Body of pancreas (tissue), 4 donors: Measurements from ENCODE around the gene CD44. TPM values are rescaled to one million over a fixed set of nuclear protein-coding genes. Genes with fewer than 3 reads are reported as not detected.

Source experiments
- ATAC-seq: fragments of 150-250 bp; one replicate; pipeline ENCODE4 v1.9.1; 2016
- DNase-seq, 4 donors: peaks; one replicate each; pipeline ENCODE4 v3.0.0-alpha.2; 2019
- H3K27ac ChIP-seq, 4 donors: fragments of 200-600 bp; sonication (generic); 1 replicate in 3 of 4; 2 replicates in 1 of 4; pipeline versions ENCODE4 v1.5.1 to v1.6.1; 2016 to 2019; ENCODE audit warnings: mild to moderate bottlenecking in 1 of 4, mixed read lengths in 1 of 4, moderate library complexity in 1 of 4
- H3K27me3 ChIP-seq, 2 donors: fragments of 200-600 bp; sonication (generic); one replicate each; pipeline ENCODE4 v1.6.0; 2016; ENCODE audit warnings: mild to moderate bottlenecking in 1 of 2
- H3K36me3 ChIP-seq, 2 donors: fragments of 200-600 bp; sonication (generic); replicated peaks in 1 of 2; 2 replicates each; pipeline ENCODE4 v1.5.1; 2016; ENCODE audit warnings: low read depth in 2 of 2; ENCODE audit not compliant: insufficient read depth in 1 of 2
- H3K4me1 ChIP-seq: fragments of 200-600 bp; sonication (generic); one replicate; pipeline ENCODE4 v1.6.0; 2016
- H3K4me3 ChIP-seq, 2 donors: fragments of 200-600 bp; sonication (generic); 1 replicate in 1 of 2; 2 replicates in 1 of 2; pipeline ENCODE4 v1.5.1; 2016 to 2019
- H3K9me3 ChIP-seq, 3 donors: fragments of 200-600 bp; sonication (generic); 1 replicate in 2 of 3; 2 replicates in 1 of 3; pipeline ENCODE4 v1.5.1; 2016
- CTCF ChIP-seq, 7 experiments: fragments of 450-650 bp in 4 of 7; fragments of 200-600 bp in 3 of 7; sonication (generic) in 3 of 7; IDR thresholded peaks; one replicate each; pipeline ENCODE4 v1.5.1; 2016 to 2019; ENCODE audit warnings: antibody characterized with exemption in 7 of 7
- POLR2A ChIP-seq, 3 donors: fragments of 450-650 bp; IDR thresholded peaks; one replicate each; pipeline ENCODE4 v1.6.1; 2016; ENCODE audit warnings: antibody characterized with exemption in 3 of 3, mild to moderate bottlenecking in 2 of 3
- WGBS, 2 donors: methylation state at CpG; one replicate each; pipeline ENCODE4 v1.1.5; 2017; 5-methylcytosine and 5-hydroxymethylcytosine counted together
- intact Hi-C: fragments of 100-400 bp; cut with DNase I; formaldehyde crosslinking; loops from one replicate; pipeline ENCODE4 v1.15.1; 2023
- total RNA-seq, 2 donors: library from RNA; depleted of rRNA; stranded (reverse); fragments of >200 nt; gene quantifications; one replicate each; pipeline ENCODE4 v1.1.0, GENCODE V29; 2016

The CD44 gene
- total RNA-seq, 2 donors from 2014 or later = 266 to 433 TPM

GRCh38 chr11:35121326-35121865 lies 17.6 kb upstream of the CD44 start:
- TF ChIP-seq POLR2A (IDR thresholded peaks at IDR 0.05) = no peak
- no peak for TF ChIP-seq CTCF (IDR thresholded peaks at IDR 0.05)
- H3K4me1 ChIP-seq = peaks cover 10% of the 10 kb centered on the region
- no peaks in the 10 kb centered on the region for H3K36me3 ChIP-seq
- DNase-seq (no peak), ATAC-seq (no peak)
- H3K4me3 ChIP-seq = no peak overlapping the region
- intact Hi-C loops = no loop called here
- H3K9me3 ChIP-seq = no peaks in the 10 kb centered on the region
- 69 to 75% methylated on average over 2 of the region's 2 CpGs for WGBS, 2 donors
- no peaks in the 10 kb centered on the region for H3K27me3 ChIP-seq
- no peak overlapping the region for H3K27ac ChIP-seq

GRCh38 chr11:35122308-35122707 lies 16.7 kb upstream of the CD44 start:
- ATAC-seq (no peak), DNase-seq (no peak)
- intact Hi-C loops = no loop called here
- no peaks in the 10 kb centered on the region for H3K9me3 ChIP-seq
- H3K27me3 ChIP-seq = no peaks in the 10 kb centered on the region
- 80 to 90% methylated on average over 1 of the region's 1 CpG for WGBS, 2 donors
- H3K36me3 ChIP-seq = no peaks in the 10 kb centered on the region
- H3K4me3 ChIP-seq = no peak overlapping the region
- H3K27ac ChIP-seq = no peak overlapping the region
- TF ChIP-seq POLR2A (IDR thresholded peaks at IDR 0.05) (no peak), CTCF (IDR thresholded peaks at IDR 0.05) (no peak)
- peaks cover under 1% of the 10 kb centered on the region for H3K4me1 ChIP-seq

- intact Hi-C loops = no loop called here
- H3K9me3 ChIP-seq = no peaks in the 10 kb centered on the region
- H3K27me3 ChIP-seq = no peaks in the 10 kb centered on the region
- ATAC-seq = no peak
- no peak for DNase-seq
- H3K4me3 ChIP-seq = no peak overlapping the region
- WGBS, 2 donors = 88 to 92% methylated on average over 6 of the region's 6 CpGs
- H3K27ac ChIP-seq = no peak overlapping the region
- H3K4me1 ChIP-seq = no peaks in the 10 kb centered on the region
- H3K36me3 ChIP-seq = no peaks in the 10 kb centered on the region
- TF ChIP-seq POLR2A (IDR thresholded peaks at IDR 0.05) (no peak), CTCF (IDR thresholded peaks at IDR 0.05) (no peak)
Measured at GRCh38 chr11:35126000-35126878, 12.7 kb upstream of the CD44 start.

- Histone ChIP-seq H3K4me3 (no peak overlapping the region), H3K36me3 (no peaks in the 10 kb centered on the region), H3K9me3 (no peaks in the 10 kb centered on the region), H3K27ac (no peak overlapping the region), H3K27me3 (no peaks in the 10 kb centered on the region), H3K4me1 (no peaks in the 10 kb centered on the region)
- 88 to 93% methylated on average over 6 of the region's 6 CpGs for WGBS, 2 donors
- TF ChIP-seq POLR2A (IDR thresholded peaks at IDR 0.05) (no peak), CTCF (IDR thresholded peaks at IDR 0.05) (no peak)
- intact Hi-C loops = no loop called here
- DNase-seq = no peak
- no peak for ATAC-seq
Measured at GRCh38 chr11:35126879-35127581, 11.9 kb upstream of the CD44 start.
